Measurements from ENCODE around the gene MS4A4A. TPM values are rescaled to one million over a fixed set of nuclear protein-coding genes. Genes with fewer than 3 reads are reported as not detected.

MS4A4A gene
- total and polyA plus RNA-seq, 10 of the 15 experiments (the other 5 are each of a cell fraction or from before 2014, with no cell fraction given): 0.10 to 2.4 (median 0.68) TPM

DNA sequence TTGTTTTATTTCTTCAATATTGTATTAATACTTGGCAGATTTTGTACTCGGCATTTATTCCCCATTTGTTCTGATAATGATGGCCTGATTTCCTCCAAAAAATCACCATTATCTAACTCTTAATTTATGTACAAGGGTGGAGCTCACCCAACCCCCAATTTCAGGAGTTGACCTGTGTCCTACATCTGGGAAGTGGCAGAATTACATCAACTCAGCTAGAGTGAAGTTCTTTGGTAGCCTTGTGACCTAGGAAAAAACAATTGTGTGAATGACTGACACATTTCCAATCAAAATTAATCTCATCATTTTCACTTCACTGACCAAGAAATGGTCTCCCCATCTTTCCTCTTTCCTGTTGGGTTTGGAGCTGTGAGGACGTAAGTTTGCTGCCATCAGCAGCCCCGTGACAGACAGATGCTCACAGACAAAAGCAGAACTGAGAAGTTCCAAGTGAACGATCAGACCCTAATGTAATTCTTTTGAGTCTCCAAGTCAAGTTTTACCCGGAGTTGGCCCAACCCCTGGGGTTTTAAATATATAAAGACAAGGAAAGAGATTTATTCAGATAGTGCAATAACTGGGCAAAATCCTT lies 30.0 kb downstream of the MS4A4A start (continued):
- TF ChIP-seq, protein P1, sequence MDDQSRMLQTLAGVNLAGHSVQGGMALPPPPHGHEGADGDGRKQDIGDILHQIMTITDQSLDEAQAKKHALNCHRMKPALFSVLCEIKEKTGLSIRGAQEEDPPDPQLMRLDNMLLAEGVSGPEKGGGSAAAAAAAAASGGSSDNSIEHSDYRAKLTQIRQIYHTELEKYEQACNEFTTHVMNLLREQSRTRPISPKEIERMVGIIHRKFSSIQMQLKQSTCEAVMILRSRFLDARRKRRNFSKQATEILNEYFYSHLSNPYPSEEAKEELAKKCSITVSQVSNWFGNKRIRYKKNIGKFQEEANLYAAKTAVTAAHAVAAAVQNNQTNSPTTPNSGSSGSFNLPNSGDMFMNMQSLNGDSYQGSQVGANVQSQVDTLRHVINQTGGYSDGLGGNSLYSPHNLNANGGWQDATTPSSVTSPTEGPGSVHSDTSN (IDR thresholded peaks at IDR 0.05; ENCODE audit: insufficient replicate concordance, low read depth, low read length): peak; percentile 75
- TF ChIP-seq, protein P2, sequence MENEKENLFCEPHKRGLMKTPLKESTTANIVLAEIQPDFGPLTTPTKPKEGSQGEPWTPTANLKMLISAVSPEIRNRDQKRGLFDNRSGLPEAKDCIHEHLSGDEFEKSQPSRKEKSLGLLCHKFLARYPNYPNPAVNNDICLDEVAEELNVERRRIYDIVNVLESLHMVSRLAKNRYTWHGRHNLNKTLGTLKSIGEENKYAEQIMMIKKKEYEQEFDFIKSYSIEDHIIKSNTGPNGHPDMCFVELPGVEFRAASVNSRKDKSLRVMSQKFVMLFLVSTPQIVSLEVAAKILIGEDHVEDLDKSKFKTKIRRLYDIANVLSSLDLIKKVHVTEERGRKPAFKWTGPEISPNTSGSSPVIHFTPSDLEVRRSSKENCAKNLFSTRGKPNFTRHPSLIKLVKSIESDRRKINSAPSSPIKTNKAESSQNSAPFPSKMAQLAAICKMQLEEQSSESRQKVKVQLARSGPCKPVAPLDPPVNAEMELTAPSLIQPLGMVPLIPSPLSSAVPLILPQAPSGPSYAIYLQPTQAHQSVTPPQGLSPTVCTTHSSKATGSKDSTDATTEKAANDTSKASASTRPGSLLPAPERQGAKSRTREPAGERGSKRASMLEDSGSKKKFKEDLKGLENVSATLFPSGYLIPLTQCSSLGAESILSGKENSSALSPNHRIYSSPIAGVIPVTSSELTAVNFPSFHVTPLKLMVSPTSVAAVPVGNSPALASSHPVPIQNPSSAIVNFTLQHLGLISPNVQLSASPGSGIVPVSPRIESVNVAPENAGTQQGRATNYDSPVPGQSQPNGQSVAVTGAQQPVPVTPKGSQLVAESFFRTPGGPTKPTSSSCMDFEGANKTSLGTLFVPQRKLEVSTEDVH (IDR thresholded peaks at IDR 0.05; ENCODE audit: low read depth, partially characterized antibody): no peak
- TF ChIP-seq ZZZ3 (IDR thresholded peaks at IDR 0.05; ENCODE audit: control insufficient read depth, insufficient read length, low read depth): no peak
- TF ChIP-seq, protein P3, sequence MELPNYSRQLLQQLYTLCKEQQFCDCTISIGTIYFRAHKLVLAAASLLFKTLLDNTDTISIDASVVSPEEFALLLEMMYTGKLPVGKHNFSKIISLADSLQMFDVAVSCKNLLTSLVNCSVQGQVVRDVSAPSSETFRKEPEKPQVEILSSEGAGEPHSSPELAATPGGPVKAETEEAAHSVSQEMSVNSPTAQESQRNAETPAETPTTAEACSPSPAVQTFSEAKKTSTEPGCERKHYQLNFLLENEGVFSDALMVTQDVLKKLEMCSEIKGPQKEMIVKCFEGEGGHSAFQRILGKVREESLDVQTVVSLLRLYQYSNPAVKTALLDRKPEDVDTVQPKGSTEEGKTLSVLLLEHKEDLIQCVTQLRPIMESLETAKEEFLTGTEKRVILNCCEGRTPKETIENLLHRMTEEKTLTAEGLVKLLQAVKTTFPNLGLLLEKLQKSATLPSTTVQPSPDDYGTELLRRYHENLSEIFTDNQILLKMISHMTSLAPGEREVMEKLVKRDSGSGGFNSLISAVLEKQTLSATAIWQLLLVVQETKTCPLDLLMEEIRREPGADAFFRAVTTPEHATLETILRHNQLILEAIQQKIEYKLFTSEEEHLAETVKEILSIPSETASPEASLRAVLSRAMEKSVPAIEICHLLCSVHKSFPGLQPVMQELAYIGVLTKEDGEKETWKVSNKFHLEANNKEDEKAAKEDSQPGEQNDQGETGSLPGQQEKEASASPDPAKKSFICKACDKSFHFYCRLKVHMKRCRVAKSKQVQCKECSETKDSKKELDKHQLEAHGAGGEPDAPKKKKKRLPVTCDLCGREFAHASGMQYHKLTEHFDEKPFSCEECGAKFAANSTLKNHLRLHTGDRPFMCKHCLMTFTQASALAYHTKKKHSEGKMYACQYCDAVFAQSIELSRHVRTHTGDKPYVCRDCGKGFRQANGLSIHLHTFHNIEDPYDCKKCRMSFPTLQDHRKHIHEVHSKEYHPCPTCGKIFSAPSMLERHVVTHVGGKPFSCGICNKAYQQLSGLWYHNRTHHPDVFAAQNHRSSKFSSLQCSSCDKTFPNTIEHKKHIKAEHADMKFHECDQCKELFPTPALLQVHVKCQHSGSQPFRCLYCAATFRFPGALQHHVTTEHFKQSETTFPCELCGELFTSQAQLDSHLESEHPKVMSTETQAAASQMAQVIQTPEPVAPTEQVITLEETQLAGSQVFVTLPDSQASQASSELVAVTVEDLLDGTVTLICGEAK (IDR thresholded peaks at IDR 0.05; ENCODE audit: borderline replicate concordance): no peak; the same call in 1 of the 2 replicates
- no peak for TF ChIP-seq RELA (IDR thresholded peaks at IDR 0.05; ENCODE audit: borderline replicate concordance, partially characterized antibody)
- no peak for TF ChIP-seq CHD1 (IDR thresholded peaks at IDR 0.05; ENCODE audit: low read depth, low read length)
- TF ChIP-seq FOXM1 (IDR thresholded peaks at IDR 0.05; ENCODE audit: low read depth, low read length): peak; percentile 66; the same call in 1 of the 2 replicates
- TF ChIP-seq PML (IDR thresholded peaks at IDR 0.05; ENCODE audit: low read length): no peak
- no peak; the same call in 1 of the 2 replicates for TF ChIP-seq ZNF207 (IDR thresholded peaks at IDR 0.05; ENCODE audit: borderline replicate concordance)
- no peak for TF ChIP-seq MTA3 (IDR thresholded peaks at IDR 0.05; ENCODE audit: borderline replicate concordance, low read length)
- TF ChIP-seq SMAD5 (IDR thresholded peaks at IDR 0.05; ENCODE audit: low read depth): no peak
- TF ChIP-seq, protein P4, sequence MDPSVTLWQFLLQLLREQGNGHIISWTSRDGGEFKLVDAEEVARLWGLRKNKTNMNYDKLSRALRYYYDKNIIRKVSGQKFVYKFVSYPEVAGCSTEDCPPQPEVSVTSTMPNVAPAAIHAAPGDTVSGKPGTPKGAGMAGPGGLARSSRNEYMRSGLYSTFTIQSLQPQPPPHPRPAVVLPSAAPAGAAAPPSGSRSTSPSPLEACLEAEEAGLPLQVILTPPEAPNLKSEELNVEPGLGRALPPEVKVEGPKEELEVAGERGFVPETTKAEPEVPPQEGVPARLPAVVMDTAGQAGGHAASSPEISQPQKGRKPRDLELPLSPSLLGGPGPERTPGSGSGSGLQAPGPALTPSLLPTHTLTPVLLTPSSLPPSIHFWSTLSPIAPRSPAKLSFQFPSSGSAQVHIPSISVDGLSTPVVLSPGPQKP (IDR thresholded peaks at IDR 0.05; ENCODE audit: low read depth, low read length): no peak
- no peak for TF ChIP-seq NFYA (IDR thresholded peaks at IDR 0.05; ENCODE audit: borderline replicate concordance, low read depth, low read length)
- TF ChIP-seq, protein P5, sequence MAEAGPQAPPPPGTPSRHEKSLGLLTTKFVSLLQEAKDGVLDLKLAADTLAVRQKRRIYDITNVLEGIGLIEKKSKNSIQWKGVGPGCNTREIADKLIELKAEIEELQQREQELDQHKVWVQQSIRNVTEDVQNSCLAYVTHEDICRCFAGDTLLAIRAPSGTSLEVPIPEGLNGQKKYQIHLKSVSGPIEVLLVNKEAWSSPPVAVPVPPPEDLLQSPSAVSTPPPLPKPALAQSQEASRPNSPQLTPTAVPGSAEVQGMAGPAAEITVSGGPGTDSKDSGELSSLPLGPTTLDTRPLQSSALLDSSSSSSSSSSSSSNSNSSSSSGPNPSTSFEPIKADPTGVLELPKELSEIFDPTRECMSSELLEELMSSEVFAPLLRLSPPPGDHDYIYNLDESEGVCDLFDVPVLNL (IDR thresholded peaks at IDR 0.05; ENCODE audit: low read depth, low read length): no peak
- TF ChIP-seq KAT2A (conservative IDR thresholded peaks at IDR 0.05; ENCODE audit: control insufficient read depth, low read depth, low read length): no peak
- TF ChIP-seq LARP7 (IDR thresholded peaks at IDR 0.05): peak; percentile 43; the same call in 1 of the 2 replicates
- TF ChIP-seq RAD51 (IDR thresholded peaks at IDR 0.05): peak; percentile 73
- TF ChIP-seq, protein P6, sequence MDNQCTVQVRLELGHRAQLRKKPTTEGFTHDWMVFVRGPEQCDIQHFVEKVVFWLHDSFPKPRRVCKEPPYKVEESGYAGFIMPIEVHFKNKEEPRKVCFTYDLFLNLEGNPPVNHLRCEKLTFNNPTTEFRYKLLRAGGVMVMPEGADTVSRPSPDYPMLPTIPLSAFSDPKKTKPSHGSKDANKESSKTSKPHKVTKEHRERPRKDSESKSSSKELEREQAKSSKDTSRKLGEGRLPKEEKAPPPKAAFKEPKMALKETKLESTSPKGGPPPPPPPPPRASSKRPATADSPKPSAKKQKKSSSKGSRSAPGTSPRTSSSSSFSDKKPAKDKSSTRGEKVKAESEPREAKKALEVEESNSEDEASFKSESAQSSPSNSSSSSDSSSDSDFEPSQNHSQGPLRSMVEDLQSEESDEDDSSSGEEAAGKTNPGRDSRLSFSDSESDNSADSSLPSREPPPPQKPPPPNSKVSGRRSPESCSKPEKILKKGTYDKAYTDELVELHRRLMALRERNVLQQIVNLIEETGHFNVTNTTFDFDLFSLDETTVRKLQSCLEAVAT (IDR thresholded peaks at IDR 0.05): no peak

Data from GM12878 (cell line).